ENCODE measurements around the gene TBC1D5. TPM values are rescaled to one million over a fixed set of nuclear protein-coding genes. Genes with fewer than 3 reads are reported as not detected.

Gene TBC1D5
- total and polyA plus RNA-seq, 12 donors = 6.7 to 35.6 (median 30.5) TPM

- DNase-seq (no peak), ATAC-seq (no peak)
- Histone ChIP-seq H3K36me3 (no peaks in the 10 kb centered on the region), H3K27me3 (no peaks in the 10 kb centered on the region), H3K9me3 (no peaks in the 10 kb centered on the region), H3K4me1 (peaks cover 0 to 20% (median 3%) of the 10 kb centered on the region in 9 donors), H3K4me3 (peak overlapping the region in 4 of 10 donors; percentile 16 to 23 (median 20)), H3K27ac (no peak overlapping the region)
- no peak for TF ChIP-seq CTCF (IDR thresholded peaks at IDR 0.05)
- intact Hi-C loops (cut with DNase I) = no loop called here
- 70 to 78% methylated on average over 3 of the region's 3 CpGs for WGBS, 2 donors
These were observed 7.4 kb upstream of the TBC1D5 start for GRCh38 chr3:17749705-17750293.

- Histone ChIP-seq H3K4me3 (peak overlapping the region in 1 of 10 donors; percentile 23), H3K36me3 (no peaks in the 10 kb centered on the region), H3K4me1 (peaks cover 0 to 20% (median 3%) of the 10 kb centered on the region in 9 donors), H3K9me3 (no peaks in the 10 kb centered on the region), H3K27me3 (no peaks in the 10 kb centered on the region), H3K27ac (no peak overlapping the region)
- no peak for ATAC-seq
- no peak for DNase-seq
- intact Hi-C loops (cut with DNase I) = no loop called here
- TF ChIP-seq CTCF (IDR thresholded peaks at IDR 0.05) = no peak
- WGBS, 2 donors = 89 to 92% methylated on average over 1 of the region's 1 CpG
These were observed 6.8 kb upstream of the TBC1D5 start for GRCh38 chr3:17749281-17749680.

GRCh38 chr3:17747890-17748247 is 5.4 kb upstream of the TBC1D5 start:
- ATAC-seq (no peak), DNase-seq (no peak)
- Histone ChIP-seq H3K27me3 (no peaks in the 10 kb centered on the region), H3K27ac (no peak overlapping the region), H3K4me1 (peaks cover 0 to 32% (median 8%) of the 10 kb centered on the region in 9 donors), H3K9me3 (no peaks in the 10 kb centered on the region), H3K4me3 (no peak overlapping the region), H3K36me3 (no peaks in the 10 kb centered on the region)
- no peak for TF ChIP-seq CTCF (IDR thresholded peaks at IDR 0.05)
- intact Hi-C loops (cut with DNase I) = no loop called here
- 85 to 89% methylated on average over 6 of the region's 6 CpGs for WGBS, 2 donors

GRCh38 chr3:17747174-17747889 is 4.9 kb upstream of the TBC1D5 start:
- Histone ChIP-seq H3K4me1 (peaks cover 0 to 29% (median 8%) of the 10 kb centered on the region in 9 donors), H3K9me3 (no peaks in the 10 kb centered on the region), H3K4me3 (no peak overlapping the region), H3K27me3 (no peaks in the 10 kb centered on the region), H3K27ac (peak overlapping the region in 1 of 10 donors; percentile 38), H3K36me3 (no peaks in the 10 kb centered on the region)
- 85 to 98% methylated on average over 6 of the region's 6 CpGs for WGBS, 2 donors
- no peak for ATAC-seq
- TF ChIP-seq CTCF (IDR thresholded peaks at IDR 0.05) = no peak
- intact Hi-C loops (cut with DNase I) = no loop called here
- no peak for DNase-seq
